ENCODE results near the gene ZNF664. TPM values are rescaled to one million over a fixed set of nuclear protein-coding genes. Genes with fewer than 3 reads are reported as not detected.

Gene ZNF664
- total and polyA plus RNA-seq, 2 of the 4 experiments (the other 2 are of a cell fraction) = 29.9 to 32.6 TPM

DNA sequence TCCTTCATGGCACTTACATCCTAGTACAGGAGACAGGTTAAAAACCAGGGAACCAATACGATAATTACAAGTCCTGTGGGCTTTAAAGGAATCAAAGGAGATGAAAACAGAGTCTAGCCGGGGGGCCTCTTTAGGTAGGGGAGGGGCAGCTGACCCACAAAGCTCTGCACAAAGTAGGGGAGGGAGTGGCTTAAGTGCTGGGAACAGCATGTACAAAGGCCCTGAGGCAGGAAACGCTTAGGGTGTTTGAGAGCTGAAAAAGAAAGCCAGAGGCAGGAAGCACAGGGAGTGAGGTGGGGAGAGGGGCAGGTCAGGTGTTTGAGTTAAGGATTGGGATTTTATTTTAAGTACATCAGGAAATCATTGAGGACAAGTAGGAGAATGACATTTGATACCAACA is 37.7 kb downstream of the ZNF664 start:
- H3K36me3 ChIP-seq (ENCODE audit: control insufficient read depth, insufficient read depth, low read length) = peaks cover 15% of the 10 kb centered on the region
- H3K14ac ChIP-seq (replicated peaks; ENCODE audit: low read depth, low read length) = no peak overlapping the region
- no peak for ATAC-seq (ENCODE audit: low read depth)
- H2BK20ac ChIP-seq (ENCODE audit: low read depth, low read length) = no peak overlapping the region
- H4K5ac ChIP-seq (ENCODE audit: low read depth, low read length) = no peak overlapping the region
- TF ChIP-seq MAFK (IDR thresholded peaks at IDR 0.05; ENCODE audit: low read depth, low read length) = no peak
- TF ChIP-seq RCOR1 (IDR thresholded peaks at IDR 0.05; ENCODE audit: insufficient replicate concordance, low read length) = no peak
- TF ChIP-seq CHD1 (IDR thresholded peaks at IDR 0.05; ENCODE audit: low read depth, low read length) = no peak
- TF ChIP-seq CEBPB (IDR thresholded peaks at IDR 0.05; ENCODE audit: low read depth, low read length) = no peak
- no peak for TF ChIP-seq RFX5 (IDR thresholded peaks at IDR 0.05; ENCODE audit: low read depth, low read length)
- TF ChIP-seq, protein P1, sequence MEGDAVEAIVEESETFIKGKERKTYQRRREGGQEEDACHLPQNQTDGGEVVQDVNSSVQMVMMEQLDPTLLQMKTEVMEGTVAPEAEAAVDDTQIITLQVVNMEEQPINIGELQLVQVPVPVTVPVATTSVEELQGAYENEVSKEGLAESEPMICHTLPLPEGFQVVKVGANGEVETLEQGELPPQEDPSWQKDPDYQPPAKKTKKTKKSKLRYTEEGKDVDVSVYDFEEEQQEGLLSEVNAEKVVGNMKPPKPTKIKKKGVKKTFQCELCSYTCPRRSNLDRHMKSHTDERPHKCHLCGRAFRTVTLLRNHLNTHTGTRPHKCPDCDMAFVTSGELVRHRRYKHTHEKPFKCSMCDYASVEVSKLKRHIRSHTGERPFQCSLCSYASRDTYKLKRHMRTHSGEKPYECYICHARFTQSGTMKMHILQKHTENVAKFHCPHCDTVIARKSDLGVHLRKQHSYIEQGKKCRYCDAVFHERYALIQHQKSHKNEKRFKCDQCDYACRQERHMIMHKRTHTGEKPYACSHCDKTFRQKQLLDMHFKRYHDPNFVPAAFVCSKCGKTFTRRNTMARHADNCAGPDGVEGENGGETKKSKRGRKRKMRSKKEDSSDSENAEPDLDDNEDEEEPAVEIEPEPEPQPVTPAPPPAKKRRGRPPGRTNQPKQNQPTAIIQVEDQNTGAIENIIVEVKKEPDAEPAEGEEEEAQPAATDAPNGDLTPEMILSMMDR (conservative IDR thresholded peaks at IDR 0.05; ENCODE audit: low read depth, low read length) = no peak
- TF ChIP-seq, protein P2, sequence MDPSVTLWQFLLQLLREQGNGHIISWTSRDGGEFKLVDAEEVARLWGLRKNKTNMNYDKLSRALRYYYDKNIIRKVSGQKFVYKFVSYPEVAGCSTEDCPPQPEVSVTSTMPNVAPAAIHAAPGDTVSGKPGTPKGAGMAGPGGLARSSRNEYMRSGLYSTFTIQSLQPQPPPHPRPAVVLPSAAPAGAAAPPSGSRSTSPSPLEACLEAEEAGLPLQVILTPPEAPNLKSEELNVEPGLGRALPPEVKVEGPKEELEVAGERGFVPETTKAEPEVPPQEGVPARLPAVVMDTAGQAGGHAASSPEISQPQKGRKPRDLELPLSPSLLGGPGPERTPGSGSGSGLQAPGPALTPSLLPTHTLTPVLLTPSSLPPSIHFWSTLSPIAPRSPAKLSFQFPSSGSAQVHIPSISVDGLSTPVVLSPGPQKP (IDR thresholded peaks at IDR 0.05; ENCODE audit: borderline replicate concordance, low read depth, low read length) = no peak
- TF ChIP-seq RAD21 (IDR thresholded peaks at IDR 0.05; ENCODE audit: low read length) = no peak
- TF ChIP-seq USF2 (IDR thresholded peaks at IDR 0.05; ENCODE audit: low read depth, low read length) = no peak
- TF ChIP-seq SMC3 (IDR thresholded peaks at IDR 0.05; ENCODE audit: low read depth, low read length) = no peak
- no peak for TF ChIP-seq POLR2A (IDR thresholded peaks at IDR 0.05; ENCODE audit: low read depth, low read length)
- no peak for TF ChIP-seq NFE2L2 (IDR thresholded peaks at IDR 0.05; ENCODE audit: low read depth, low read length)
- TF ChIP-seq BHLHE40 (IDR thresholded peaks at IDR 0.05; ENCODE audit: low read depth, low read length) = no peak
- no peak for TF ChIP-seq MXI1 (IDR thresholded peaks at IDR 0.05; ENCODE audit: borderline replicate concordance, low read depth, low read length)
- TF ChIP-seq MAZ (IDR thresholded peaks at IDR 0.05; ENCODE audit: borderline replicate concordance, low read depth, low read length) = no peak
- no peak for TF ChIP-seq FOS (IDR thresholded peaks at IDR 0.05; ENCODE audit: low read depth, low read length)
- H3K4ac ChIP-seq (ENCODE audit: low read depth, low read length) = no peak overlapping the region
- no peak overlapping the region for H4K8ac ChIP-seq (ENCODE audit: low read depth in 2 of 2, low read length in 2 of 2)
- no peak overlapping the region for H3K56ac ChIP-seq (ENCODE audit: extremely low read depth, insufficient read depth, low read length)
- H2BK5ac ChIP-seq (ENCODE audit: low read depth, low read length, poor library complexity, severe bottlenecking) = no peak overlapping the region
- no peak overlapping the region for H2BK15ac ChIP-seq (ENCODE audit: low read depth, low read length)
- H3K9me3 ChIP-seq (ENCODE audit: control insufficient read depth, insufficient read depth, low read length) = no peaks in the 10 kb centered on the region
- H3K27ac ChIP-seq (ENCODE audit: insufficient read depth, low read length) = no peak overlapping the region
- peaks cover 10% of the 10 kb centered on the region; the same call in 1 of the 2 replicates for H3K4me1 ChIP-seq (ENCODE audit: control insufficient read depth, insufficient read depth, low read length)
- 95% methylated on average over 2 of the region's 3 CpGs; no CpG with 5 or more reads in 1 of the 2 experiments for WGBS, 2 experiments (ENCODE audit: extremely low coverage in 2 of 2, insufficient read length in 1 of 2)
- no TSS peak for BruUV-seq (replicated peaks)
- 0 out of 2 replicates have a peak, but pooled peaks cover 8% of the 10 kb centered on the region for H4K20me1 ChIP-seq (ENCODE audit: insufficient read depth, low read length)
- H3K79me1 ChIP-seq (ENCODE audit: low read depth in 1 of 2, low read length in 2 of 2) = peaks cover 12 to 28% of the 10 kb centered on the region in 2 experiments; a peak in 3 of 4 replicates
- H2BK120ac ChIP-seq (ENCODE audit: low read depth, low read length) = no peak overlapping the region
- in situ Hi-C loops (cut with MboI; ENCODE audit: low sequenced_read_pairs) (no loop called here), dilution Hi-C loops (cut with HindIII; ENCODE audit: low sequenced_read_pairs, unreplicated experiment) (no loop called here), intact Hi-C loops (cut with micrococcal nuclease) (no loop called here)
- ChIA-PET POLR2A (ENCODE audit: unreplicated experiment) (no interaction called here), CTCF (no interaction called here)
- H3K23ac ChIP-seq (ENCODE audit: low read depth, low read length) = no peak overlapping the region
- no peaks in the 10 kb centered on the region for H3K27me3 ChIP-seq (ENCODE audit: control insufficient read depth, insufficient read depth, low read length)
- no peak overlapping the region for H4K91ac ChIP-seq (ENCODE audit: insufficient read depth, low read depth, low read length)
- no peak overlapping the region for H3K4me2 ChIP-seq (ENCODE audit: low read depth, low read length)
- H2AFZ ChIP-seq (replicated peaks; ENCODE audit: low read length, poor library complexity) = no peak overlapping the region
- no peak overlapping the region for H2AK5ac ChIP-seq (ENCODE audit: low read depth, low read length)
- H3K18ac ChIP-seq (ENCODE audit: low read depth, low read length) = no peak overlapping the region
- no peak overlapping the region for H2AK9ac ChIP-seq (replicated peaks; ENCODE audit: low read depth, low read length, poor library complexity)
- H3K4me3 ChIP-seq (ENCODE audit: insufficient read depth, low read depth, low read length) = no peak overlapping the region
- DNase-seq = no peak
- peaks cover 6% of the 10 kb centered on the region; the same call in 1 of the 2 replicates for H3K9me1 ChIP-seq (ENCODE audit: insufficient read depth, low read length)
- no peak overlapping the region for H3K9ac ChIP-seq (ENCODE audit: low read depth, low read length)

Data from IMR-90 (cell line).